Glutamatergic neuron (in vitro differentiated cells): ENCODE measurements around the gene TMEM150C. TPM values are rescaled to one million over a fixed set of nuclear protein-coding genes. Genes with fewer than 3 reads are reported as not detected.

Source experiments
- DNase-seq: peaks from one replicate; pipeline ENCODE4 v3.0.0; 2022
- H3K27ac Mint-ChIP-seq: one replicate; pipeline ENCODE4 v1.8.0; 2020; ENCODE audit warnings: mild to moderate bottlenecking, mixed read lengths, inconsistent platforms; ENCODE audit not compliant: unreplicated experiment
- H3K27me3 Mint-ChIP-seq: one replicate; pipeline ENCODE4 v1.8.0; 2020; ENCODE audit warnings: mild to moderate bottlenecking, moderate library complexity, mixed read lengths, inconsistent platforms; ENCODE audit not compliant: unreplicated experiment
- H3K36me3 Mint-ChIP-seq: one replicate; pipeline ENCODE4 v1.8.0; 2020; ENCODE audit warnings: mild to moderate bottlenecking, mixed read lengths, inconsistent platforms; ENCODE audit not compliant: unreplicated experiment
- H3K4me1 Mint-ChIP-seq: one replicate; pipeline ENCODE4 v1.8.0; 2020; ENCODE audit warnings: mild to moderate bottlenecking, low read depth, mixed read lengths, inconsistent platforms; ENCODE audit not compliant: unreplicated experiment
- H3K4me3 Mint-ChIP-seq: one replicate; pipeline ENCODE4 v1.8.0; 2020; ENCODE audit warnings: mild to moderate bottlenecking, mixed read lengths, inconsistent platforms; ENCODE audit not compliant: unreplicated experiment
- H3K9me3 Mint-ChIP-seq: one replicate; pipeline ENCODE4 v1.8.0; 2020; ENCODE audit warnings: mild to moderate bottlenecking, moderate library complexity, mixed read lengths, inconsistent platforms; ENCODE audit not compliant: unreplicated experiment
- total RNA-seq: library from RNA; stranded (reverse); fragmentation: NEBNext Ultra II Directional; extraction: Animal tissue kit (Norgen Biotek cat#: 25700); gene quantifications from one replicate; pipeline ENCODE4 v1.2.1, GENCODE V29; 2021; ENCODE audit not compliant: unreplicated experiment
- TF ChIP-seq, protein P1 (sequence below): fragments of 200-600 bp; sonication (generic); IDR thresholded peaks from one replicate; pipeline ENCODE4 v1.5.0; 2021; ENCODE audit not compliant: partially characterized antibody, unreplicated experiment

The TMEM150C gene
- total RNA-seq, 1 donor from 2014 or later, result 5.1 TPM

- peaks cover 9% of the 10 kb centered on the region for H3K9me3 Mint-ChIP-seq
- no peak overlapping the region for H3K27ac Mint-ChIP-seq
- peaks cover 9% of the 10 kb centered on the region for H3K4me1 Mint-ChIP-seq
- no peak for DNase-seq
- TF ChIP-seq, protein P1, sequence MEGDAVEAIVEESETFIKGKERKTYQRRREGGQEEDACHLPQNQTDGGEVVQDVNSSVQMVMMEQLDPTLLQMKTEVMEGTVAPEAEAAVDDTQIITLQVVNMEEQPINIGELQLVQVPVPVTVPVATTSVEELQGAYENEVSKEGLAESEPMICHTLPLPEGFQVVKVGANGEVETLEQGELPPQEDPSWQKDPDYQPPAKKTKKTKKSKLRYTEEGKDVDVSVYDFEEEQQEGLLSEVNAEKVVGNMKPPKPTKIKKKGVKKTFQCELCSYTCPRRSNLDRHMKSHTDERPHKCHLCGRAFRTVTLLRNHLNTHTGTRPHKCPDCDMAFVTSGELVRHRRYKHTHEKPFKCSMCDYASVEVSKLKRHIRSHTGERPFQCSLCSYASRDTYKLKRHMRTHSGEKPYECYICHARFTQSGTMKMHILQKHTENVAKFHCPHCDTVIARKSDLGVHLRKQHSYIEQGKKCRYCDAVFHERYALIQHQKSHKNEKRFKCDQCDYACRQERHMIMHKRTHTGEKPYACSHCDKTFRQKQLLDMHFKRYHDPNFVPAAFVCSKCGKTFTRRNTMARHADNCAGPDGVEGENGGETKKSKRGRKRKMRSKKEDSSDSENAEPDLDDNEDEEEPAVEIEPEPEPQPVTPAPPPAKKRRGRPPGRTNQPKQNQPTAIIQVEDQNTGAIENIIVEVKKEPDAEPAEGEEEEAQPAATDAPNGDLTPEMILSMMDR, result no peak
- peaks cover 3% of the 10 kb centered on the region for H3K27me3 Mint-ChIP-seq
- no peak overlapping the region for H3K4me3 Mint-ChIP-seq
- H3K36me3 Mint-ChIP-seq, result no peaks in the 10 kb centered on the region
These were observed 126.8 kb downstream of the TMEM150C start for GRCh38 chr4:82434949-82435348.

DNA sequence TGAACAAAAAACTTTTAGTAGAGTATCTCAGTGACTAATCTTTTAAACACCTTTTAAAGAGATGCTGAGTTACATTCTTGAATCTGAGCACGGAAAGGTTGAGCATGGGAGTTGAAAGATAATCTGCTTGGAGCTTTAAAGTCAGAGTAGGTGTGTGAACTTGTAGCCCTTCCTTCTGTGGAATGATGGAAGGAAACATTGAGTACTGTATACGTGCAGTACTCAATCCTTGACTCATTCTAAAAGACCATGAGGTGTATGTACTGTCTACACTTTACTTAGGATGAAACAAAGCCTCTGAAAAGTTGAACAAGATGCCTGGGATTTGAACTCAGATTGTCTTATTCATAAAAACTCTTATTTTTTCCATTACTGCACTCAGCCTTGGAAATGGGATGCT, 128.0 kb downstream of the TMEM150C start:
- H3K9me3 Mint-ChIP-seq, result peaks cover 15% of the 10 kb centered on the region
- peaks cover 9% of the 10 kb centered on the region for H3K4me1 Mint-ChIP-seq
- H3K27ac Mint-ChIP-seq, result no peak overlapping the region
- peaks cover 5% of the 10 kb centered on the region for H3K27me3 Mint-ChIP-seq
- DNase-seq, result no peak
- H3K36me3 Mint-ChIP-seq, result no peaks in the 10 kb centered on the region
- no peak overlapping the region for H3K4me3 Mint-ChIP-seq
- TF ChIP-seq, protein P1, result no peak

Other genes with a start within 250 kb of the TMEM150C start
- gene HNRNPD, start 188.0 kb downstream of the TMEM150C start, total RNA-seq, result 253 TPM
- 444 TPM for gene HNRNPDL, start 131.5 kb downstream of the TMEM150C start, total RNA-seq
- gene ENOPH1, start 131.4 kb downstream of the TMEM150C start, total RNA-seq, result 26.9 TPM
- 31.9 TPM for gene SCD5, start 236.8 kb upstream of the TMEM150C start, total RNA-seq